Epithelial cell of esophagus (primary cell): ENCODE measurements around the gene PDE4B.

Experiments
- DNase-seq: peaks from one replicate; pipeline ENCODE4 v3.0.0; 2010; ENCODE audit warnings: low read depth
- H3K4me3 ChIP-seq: 2 replicates; pipeline ENCODE4 v1.5.1; 2011; ENCODE audit warnings: mild to moderate bottlenecking, low read length, control low read depth
- CTCF ChIP-seq: IDR thresholded peaks from 2 replicates; pipeline ENCODE4 v1.5.1; 2011; ENCODE audit warnings: low read depth, mild to moderate bottlenecking, low read length, control low read depth, inconsistent platforms; ENCODE audit not compliant: insufficient read depth; ENCODE audit errors: missing control alignments

The PDE4B gene

GRCh38 chr1:65894738-65895605 is 102.3 kb downstream of the PDE4B start:
- no peak for TF ChIP-seq CTCF
- no peak for DNase-seq
- no peak overlapping the region for H3K4me3 ChIP-seq

- DNase-seq, result no peak
- no peak overlapping the region for H3K4me3 ChIP-seq
- no peak for TF ChIP-seq CTCF
These were observed 104.0 kb downstream of the PDE4B start for GRCh38 chr1:65896721-65897120.

- no peak for TF ChIP-seq CTCF
- DNase-seq, result no peak
- no peak overlapping the region for H3K4me3 ChIP-seq
These were observed 104.8 kb downstream of the PDE4B start for GRCh38 chr1:65897485-65897884.

- DNase-seq, result peak; percentile 2
- no peak for TF ChIP-seq CTCF
- no peak overlapping the region for H3K4me3 ChIP-seq
These were observed 112.0 kb downstream of the PDE4B start for GRCh38 chr1:65904681-65905083.

GRCh38 chr1:65910432-65910831 is 117.7 kb downstream of the PDE4B start:
- no peak overlapping the region for H3K4me3 ChIP-seq
- TF ChIP-seq CTCF, result no peak
- no peak for DNase-seq

GRCh38 chr1:65911679-65912078 is 119.0 kb downstream of the PDE4B start:
- no peak for TF ChIP-seq CTCF
- no peak overlapping the region for H3K4me3 ChIP-seq
- DNase-seq, result no peak

GRCh38 chr1:65918564-65918963 is 125.9 kb downstream of the PDE4B start:
- H3K4me3 ChIP-seq, result no peak overlapping the region
- no peak for TF ChIP-seq CTCF
- no peak for DNase-seq
